Activated naive CD4-positive, alpha-beta T cell treated with anti-CD3 and anti-CD28 coated beads, Interleukin-2, amount 50 U/mL, for 16 hours (primary cell): ENCODE data around the gene FMNL1.

Experiments used
- DNase-seq: peaks from one replicate; pipeline ENCODE4 v3.0.0-alpha.2; 2020

FMNL1 gene

DNA sequence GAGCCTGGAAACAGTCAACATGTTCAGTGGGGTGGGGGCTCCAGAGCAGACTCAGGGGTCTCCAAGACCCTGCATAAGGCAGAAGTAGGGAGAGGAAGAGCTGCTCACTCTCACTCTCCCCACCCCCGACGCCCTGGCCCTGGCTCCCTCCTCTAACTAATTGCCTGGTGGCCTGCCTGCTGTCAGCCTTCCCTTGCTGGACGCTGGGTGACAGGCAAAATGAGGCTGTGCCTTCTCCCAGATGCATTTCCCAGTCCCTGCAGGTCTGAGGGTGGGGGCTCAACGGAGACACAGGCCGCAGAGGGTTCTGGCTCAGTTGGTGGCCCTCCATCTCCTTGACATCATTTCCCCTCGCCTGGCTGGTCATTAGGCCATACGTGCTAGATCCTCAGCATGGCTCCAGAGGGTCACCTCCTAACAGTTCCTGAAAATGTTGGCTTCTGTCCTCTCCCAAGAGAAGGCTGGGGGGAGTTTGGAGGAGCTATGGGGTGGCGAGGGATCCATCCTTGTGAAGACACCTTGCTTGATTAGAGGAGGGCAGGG lies 1.4 kb downstream of the FMNL1 start:
- no peak for DNase-seq

DNA sequence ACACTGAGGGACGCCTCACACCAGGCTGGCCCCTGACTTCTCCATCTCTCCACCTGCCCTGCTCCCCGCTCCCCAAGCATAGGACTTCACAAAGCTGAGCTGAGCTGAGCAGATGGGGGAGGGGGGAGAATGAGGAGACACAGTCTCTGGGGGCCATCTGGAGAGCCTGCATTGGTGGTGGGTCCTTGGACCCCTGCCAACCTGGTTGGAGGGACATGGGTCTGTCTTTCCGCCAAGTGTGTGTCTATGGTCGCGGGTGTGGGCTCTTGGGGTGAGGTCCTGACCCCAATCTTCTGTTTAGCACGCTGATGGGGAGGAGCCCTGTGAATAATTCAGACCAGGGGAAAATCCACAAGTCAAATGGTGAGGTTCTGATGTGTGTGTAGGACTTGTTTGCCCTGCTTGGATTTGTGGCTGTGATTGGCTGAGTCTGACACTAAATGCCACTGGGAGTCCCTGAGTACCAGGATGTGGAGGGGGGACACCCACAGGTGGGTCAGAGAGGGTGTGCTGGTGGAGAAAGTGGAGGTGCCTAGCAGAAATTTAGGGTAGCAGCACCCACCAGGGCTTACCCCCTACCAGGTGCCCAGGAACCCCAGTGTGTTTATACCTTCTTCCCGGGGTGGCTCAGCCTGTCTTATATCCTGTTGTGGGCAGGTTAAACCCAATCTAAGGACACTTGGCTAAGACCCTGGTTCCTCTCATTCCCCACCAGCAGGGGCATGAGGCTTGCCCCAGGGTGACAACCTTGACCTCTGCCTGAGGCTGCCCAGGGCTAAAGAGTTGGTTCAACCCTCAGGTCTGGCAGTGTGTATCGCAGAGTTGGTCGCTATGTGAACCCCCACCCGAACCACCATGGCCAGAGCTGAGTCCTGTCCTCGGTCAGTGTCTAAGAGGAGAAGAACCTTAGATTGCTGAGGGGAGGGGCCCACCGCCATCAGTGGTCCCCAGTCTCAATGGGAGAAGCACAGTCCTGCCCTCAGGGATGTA lies 2.1 kb downstream of the FMNL1 start:
- DNase-seq = peak; percentile 49

DNA sequence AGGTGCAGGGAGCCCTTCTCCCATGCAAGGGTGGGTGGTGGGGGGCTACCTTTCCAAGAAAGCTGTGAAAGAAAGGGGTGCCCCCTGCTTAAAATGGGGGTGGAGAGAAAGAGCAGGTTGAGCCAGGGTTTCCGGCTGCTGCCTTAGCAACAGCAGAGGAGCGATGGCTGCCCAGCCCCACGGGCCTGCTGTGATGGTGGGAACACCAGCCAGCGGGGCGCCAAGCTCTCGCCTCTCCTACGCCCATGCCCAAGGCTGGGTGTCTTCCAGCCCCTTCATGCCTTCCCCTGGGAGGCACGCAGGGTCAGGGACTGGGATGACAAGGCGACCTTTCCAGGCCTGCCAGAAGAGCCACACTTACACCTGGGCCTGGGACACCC lies 3.0 kb downstream of the FMNL1 start:
- no peak for DNase-seq

DNA sequence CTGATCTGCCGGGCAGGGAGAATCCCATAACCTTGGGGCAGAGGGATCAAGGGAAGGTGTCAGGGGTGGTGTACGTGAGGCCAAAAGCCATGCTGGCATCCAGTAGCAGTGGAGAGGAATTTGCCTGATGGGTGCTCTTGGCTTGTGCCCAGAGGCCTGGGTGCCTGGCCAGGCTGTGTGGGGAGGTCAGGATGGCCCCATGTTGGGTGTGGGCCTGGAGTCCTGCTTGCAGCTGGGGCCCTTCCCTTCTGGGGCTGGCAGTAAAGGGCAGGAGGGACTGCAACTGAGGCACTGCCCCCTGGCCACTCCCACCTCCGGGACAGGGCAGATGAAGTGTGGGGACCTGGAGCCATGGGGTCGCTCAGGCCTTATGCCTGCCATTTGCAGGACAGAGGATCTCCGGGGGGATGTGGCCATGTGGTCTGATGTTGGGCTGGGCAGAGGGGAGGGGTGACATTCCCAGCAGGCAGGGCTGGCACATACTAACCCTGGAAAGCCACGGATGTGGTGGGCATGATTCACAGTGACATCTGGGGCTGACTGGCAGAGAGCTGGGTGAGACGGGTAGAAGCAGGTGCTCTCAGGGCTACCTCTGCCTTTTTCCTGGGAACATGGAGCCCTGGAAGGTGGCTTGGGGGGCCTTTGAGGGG lies 3.5 kb downstream of the FMNL1 start:
- peak; percentile 42 for DNase-seq

DNA sequence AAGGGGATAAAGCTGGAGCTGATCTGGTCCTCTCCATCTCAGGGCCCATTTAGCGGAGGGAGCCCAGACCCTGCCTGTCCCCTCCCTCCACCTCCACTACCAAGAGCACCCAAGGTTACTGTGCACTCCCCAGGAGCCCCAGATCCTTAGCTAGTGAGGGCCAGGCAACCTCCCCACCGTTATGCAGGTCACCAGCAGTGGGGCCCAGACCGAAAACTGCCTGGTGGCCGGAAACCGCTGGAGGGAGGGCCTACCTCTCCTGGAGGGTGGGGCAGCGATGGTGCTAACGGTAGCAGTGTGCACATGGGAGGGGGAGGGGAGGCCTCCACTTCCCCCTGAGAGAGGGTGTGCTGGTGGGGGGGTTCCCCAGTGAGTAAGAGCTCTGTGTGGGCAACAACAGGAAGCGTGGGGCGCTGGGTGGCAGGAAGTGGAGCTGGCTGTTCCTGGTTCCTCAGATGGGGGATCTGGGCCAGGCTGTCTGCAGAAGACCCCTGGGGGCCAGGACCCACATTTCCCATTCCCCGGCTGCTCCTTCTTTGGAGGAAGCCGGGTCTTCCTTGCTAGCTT lies 4.4 kb downstream of the FMNL1 start:
- DNase-seq = peak; percentile 92

DNA sequence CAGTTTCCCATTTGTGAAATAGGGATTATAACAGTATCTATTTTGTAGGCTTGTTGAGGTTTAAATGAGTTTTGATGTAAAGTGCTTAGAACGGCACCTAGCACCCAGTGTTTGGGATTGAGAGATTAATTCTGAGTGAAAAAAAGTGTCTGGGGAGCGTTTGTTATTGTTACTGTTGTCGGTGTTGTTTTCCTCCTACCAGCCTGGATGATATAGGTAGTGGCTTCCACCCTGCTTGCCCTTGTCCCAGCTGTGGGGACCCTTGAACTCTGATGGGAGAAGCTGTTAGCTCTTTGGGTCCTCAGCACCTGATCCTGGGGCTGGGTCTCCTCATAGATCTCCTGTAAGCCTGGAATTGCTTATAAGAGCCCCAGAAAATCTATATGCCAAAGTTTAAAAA lies 4.9 kb downstream of the FMNL1 start:
- no peak for DNase-seq

DNA sequence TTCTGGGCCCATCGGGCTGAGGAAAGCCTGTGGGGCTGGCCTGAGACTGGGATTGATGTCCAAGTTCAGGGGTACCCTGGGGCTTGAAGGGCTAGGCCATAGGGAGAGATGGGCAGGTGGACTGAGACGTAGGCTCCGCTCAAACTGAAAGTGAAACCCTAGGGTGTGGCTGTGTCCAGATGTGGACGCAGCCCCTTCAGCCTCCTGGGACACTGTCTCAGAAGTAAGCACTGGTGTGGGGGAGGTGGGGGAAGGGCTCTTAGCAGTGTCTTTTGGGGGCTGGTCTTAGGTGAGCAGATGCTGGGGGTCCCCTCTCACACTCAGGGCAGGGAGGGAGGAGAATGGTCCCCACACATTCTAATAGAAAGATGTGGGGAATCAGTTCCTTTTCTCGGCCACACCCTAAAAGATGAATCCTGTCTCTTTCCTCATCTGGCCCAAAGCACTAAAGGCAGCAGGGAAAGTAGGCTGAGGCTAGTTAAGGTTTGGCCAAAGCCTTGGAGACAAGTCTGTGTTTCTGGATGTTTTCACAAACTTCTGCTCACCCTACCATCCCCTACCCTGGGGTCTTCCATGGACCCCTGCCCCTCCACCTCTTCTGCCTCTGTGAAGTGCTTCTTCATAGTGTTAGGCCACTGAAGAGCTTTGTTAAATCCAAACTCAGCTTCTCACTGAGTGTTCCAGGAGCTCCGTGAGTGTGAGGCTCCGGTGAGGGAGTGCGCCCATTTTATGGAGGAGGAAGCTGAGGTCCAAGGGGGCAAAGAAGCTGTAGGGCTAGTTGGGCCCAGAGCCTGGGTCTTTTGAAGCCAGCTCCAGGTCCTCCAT lies 5.6 kb downstream of the FMNL1 start:
- DNase-seq = no peak

DNA sequence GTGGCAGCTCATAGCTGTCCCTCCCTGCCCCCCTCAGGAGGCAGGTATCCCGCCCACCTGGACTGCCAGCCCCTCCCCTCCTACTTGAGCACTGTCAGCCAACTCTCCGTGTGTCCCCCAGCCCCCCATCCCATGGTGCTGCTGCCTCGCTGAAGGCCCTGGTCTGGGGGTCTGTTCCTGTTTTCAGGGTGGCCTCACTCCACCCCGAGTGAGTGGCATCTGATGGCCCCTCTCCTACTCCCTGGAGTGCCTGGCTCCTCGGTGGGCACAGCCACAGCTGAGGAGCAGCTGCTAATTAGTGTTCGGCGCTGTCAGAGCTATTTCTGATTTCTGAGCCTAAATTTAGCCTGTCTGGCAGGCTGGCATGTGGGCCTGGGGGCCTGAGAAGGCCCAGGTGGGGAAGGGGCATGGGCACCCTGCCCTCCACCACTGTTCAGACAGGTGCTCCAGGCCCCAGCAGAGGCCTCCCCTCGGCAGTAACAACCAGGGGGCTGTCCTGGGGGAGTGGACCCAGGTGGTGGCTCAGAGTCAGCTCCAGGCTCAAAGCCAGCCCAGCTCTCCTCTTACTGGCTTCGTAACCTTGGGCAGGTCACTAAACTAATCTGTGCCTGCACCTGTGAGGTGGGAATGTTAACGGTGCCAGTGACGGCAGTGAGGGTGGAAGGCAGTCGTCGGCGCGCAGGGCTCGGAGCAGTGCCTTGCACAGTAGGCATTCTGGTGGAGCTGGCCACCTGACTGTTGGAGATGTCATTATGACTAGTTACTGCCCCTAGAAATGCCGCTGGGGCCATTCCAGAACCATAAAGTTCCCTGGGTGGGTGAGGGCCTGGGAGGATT lies 6.5 kb downstream of the FMNL1 start:
- DNase-seq = no peak

DNA sequence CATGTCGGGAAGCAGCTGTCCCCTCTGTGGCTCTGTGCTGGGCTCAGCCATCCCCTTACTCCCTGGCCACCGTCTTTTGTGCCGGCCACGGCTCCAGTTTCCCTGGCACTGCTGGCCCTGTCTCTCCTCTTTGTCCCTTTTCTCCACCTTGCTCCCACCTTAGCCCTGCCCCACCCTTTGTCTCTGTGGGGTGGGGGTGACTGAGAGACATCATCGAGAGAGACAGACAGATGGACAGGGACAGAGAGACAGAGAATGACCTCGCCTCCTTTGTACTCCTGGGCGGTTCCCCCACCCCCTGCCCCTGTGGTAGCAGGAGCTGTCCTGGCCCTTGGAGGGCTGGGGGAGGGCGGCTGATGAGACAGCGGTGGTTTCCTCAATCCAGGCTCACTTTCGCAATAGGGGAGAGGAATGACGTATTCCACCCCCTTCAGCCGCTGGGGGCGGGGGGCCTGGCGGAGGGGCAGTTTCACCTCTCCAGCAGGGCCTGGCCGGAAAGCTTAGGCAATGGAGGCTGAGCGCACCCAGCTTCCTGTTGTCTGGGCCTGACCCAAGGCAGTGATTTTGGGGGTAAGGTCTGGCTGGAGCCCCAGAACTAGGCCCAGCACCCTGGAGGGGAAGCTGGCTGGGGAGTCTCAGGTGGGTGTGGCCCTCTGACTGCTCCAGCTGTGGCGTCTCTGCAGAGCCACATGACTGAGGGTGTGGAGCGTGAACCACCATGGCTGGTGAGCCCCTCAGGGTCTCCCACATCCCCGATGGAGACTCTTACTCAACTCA lies 7.3 kb downstream of the FMNL1 start:
- DNase-seq = peak; percentile 80

DNA sequence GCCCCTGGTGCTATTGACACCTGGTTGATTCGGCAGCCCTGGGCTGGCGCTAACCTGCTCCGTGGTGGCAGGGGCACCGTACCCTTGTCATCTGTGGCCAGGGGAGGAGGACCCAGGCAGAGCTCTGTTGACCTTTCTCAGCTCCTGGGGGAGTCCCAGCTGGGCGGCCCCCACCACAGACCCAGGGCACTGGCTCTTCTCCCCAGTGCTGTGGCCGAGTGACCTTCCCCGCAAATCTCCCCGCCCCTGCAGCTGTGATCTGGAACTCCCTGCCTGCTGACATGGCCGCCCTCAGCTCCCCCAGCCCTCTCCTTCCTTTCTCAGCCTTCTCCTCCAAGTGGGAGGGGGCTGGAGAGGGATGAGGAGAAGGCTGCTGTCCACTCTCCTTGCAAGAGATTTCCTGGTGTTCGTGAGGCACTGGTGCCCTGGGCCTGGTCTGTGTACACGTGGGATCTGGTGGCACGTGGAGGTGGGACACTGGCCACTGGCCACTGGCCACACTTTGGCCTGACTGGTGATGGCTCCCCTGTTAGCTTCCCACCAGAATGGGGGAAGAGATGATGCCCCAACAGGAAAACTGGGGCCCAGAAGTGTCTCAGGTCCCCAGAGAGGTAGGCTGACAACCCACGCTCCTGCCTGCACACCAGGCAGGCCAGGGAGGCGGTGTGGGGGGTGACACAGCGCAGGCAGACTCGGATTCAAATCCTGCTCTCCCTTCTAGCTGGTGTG lies 8.2 kb downstream of the FMNL1 start:
- DNase-seq = no peak

DNA sequence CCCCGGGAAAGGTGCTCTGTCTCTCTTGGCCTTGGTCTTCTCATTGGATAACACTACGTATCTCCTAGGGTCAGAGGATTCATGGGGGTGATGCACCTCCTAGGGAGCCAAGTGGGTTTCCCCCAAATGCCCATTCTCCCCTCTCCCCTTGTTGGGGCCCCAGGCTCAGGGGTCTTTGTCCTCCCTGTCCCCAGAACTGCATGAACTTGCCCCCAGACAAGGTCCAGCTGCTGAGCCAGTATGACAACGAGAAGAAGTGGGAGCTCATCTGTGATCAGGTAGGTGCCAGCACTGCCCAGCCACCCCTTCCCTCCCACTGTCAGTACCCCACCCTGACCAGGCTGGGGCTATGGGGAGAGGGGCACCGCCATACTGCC lies 8.7 kb downstream of the FMNL1 start:
- DNase-seq = no peak

DNA sequence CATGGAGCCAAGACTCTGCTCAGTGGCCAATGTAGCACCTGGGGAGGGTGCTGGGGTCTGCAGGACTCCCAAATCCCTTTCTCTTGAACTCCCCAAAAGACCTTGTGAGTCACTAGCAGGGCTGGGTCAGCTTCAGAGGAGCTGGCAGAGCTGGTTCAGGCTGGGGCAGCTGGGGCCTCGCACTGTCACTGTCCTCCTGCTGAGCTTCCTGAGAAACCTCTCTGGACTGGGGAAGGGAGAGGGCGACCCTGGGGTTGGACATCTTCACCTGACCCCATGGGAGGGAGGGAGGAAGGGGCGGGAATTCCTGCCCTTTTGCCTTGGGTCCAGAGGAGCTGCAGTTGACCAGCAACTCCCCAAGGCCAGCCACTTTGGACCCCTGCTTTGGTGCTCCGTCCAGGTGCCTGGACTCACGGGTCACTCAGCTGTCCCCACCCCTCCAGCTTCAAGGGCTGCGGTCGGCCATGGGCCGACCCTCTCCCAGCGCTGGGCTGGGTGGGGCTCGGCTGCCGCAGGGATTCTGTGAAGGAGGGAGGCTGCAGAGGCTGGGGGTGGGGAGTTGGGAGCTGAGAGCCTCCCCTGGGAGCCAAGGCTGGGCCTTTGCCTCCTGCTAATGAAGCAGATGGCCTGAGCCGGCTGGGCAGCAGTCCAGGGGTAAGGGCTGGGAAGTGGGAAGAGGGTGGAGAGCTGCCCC lies 9.2 kb downstream of the FMNL1 start:
- DNase-seq = no peak

DNA sequence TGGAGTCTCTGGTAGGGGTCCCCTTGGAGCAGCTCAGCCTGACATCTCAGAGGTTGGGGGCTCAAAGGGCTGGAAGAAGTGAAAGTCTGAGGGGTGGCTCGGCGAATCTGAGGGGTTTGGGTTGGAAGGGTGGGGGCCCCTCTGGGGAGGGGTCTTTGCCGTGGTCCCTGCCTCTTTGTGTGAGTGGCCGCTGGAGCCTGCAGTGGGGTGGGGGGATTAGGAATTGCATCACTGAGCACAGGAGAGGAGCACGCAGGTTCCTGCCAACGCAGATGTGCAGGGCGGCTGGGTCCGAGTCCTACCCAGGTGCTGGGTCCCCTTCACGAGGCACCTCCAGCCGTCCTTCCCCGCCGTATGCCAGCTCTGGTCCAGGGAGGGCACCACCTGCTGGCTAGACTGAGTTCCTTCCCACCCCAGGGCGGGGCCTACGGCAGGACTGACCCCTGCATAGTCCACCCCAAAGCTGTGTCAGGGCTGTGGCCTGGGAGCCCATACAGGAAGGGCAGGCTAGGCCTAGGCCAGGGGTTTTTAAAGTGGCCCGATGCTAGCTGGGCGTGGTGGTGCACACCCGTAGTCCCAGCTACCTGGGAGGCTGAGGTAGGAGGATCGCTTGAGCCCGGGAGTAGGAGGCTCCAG lies 9.9 kb downstream of the FMNL1 start:
- no peak for DNase-seq

DNA sequence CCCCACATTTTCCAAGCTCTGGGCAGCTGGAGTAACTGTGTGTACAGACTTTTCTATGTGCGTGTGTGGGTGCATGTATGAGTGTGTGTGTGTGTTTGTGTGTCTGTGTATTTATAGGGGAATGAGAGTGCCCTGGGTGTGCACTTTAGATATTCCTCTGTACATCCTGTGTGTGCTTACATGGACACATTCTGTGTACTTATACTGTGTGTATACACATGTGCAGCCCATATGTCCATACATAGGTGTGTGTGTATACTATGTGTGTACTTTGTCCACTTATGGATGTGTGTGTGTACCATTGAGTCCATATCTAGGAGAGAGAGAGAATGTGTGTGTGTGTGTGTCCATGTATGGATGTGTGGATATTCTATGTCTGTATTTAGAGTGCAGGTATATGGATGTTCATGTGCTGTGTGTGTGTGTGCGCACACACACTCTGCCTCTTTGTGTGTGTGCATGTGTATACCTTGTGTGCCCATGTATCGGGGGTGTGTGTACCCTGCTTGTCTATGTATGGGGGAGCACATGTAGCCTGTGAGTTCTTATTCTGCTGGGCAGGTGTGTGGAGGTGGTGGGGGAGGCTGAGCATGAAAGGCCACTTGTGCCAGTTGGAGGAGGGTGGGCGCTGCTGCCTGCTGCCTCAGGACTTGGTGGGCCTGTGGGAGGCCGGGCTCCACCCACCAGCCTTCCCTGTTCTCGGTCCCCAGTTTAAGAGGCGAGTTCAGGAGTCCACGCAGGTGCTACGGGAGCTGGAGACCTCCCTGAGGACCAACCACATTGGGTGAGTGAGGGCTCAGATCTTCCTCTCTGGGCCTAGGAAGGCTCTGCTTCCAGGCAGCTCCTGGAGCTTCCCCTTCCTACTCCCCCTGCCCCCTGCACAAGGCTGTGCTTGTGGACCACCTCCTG lies 11.1 kb downstream of the FMNL1 start:
- no peak for DNase-seq

DNA sequence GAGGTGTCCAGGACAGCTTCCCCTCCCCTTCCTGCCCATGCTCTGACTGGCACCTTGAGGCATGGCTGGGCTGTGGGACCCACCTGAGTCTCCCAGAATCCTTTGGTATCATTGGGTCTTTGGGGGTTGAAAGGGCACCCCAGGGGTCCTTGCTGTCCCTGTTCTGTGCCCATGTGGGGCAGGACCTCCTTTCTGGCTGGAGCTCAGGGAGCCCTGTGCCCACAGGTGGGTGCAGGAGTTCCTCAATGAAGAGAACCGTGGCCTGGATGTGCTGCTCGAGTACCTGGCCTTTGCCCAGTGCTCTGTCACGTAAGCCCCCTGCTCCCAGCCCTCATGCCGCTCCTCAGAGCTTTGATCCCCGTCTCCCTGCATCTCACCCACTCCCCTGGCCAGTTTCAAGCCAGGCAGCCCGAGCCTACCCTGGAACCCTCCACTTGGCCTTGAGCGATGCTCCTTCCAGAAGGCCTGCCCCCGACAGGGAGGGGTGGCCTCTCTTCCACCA lies 11.8 kb downstream of the FMNL1 start:
- DNase-seq = no peak

DNA sequence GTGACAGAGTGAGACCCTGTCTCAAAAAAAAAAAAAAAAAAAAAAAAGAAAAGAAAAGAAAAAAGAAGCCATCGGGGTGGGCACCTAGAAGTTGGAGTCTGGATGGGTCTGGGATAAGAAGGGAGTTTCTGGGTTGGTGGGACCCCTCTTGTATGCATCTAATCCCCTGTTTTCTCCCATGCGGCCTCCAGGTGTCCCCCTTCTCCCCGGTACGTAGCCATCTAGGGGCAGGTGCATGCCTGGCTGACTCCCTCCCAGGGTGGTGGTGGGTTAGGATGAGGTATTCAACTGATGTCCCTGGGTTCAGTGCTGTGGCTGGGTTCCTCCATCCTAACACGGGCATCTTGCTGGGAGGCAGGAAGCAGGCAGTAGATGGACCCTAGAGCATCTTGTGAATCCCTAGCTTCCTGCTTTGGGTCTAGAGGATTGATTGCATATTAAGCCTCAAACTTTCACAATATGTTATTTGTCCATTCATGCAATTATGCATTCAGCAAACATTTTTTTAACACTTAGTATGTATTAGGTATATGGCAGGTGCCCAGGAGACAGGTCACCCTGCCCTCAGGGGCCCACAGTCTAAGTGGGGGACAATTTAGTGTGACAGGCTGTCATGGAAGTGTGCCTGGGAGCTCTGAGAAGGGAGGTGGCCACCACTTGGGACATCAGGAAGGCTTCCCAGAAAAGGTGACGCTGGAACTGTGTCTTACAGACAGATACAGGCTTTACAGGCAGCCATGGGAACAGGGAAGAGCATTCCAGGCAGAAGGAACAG lies 13.1 kb downstream of the FMNL1 start:
- peak; percentile 58 for DNase-seq
